ENCODE measurements around the gene PRL.
A peak's percentile ranks its signal among the peaks of the same experiment; 100 is the strongest.

The PRL gene

GRCh38 chr6:22328474-22328873 lies 31.6 kb upstream of the PRL start:
- no peak for DNase-seq (ENCODE audit: low read depth)
- H3K4me3 ChIP-seq (ENCODE audit: low read depth, low read length), result no peak overlapping the region
- TF ChIP-seq CTCF (IDR thresholded peaks at IDR 0.05; ENCODE audit: insufficient read depth, low read depth, low read length, missing control alignments), result no peak

GRCh38 chr6:22327881-22328280 lies 31.0 kb upstream of the PRL start:
- TF ChIP-seq CTCF (IDR thresholded peaks at IDR 0.05; ENCODE audit: insufficient read depth, low read depth, low read length, missing control alignments), result no peak
- no peak for DNase-seq (ENCODE audit: low read depth)
- H3K4me3 ChIP-seq (ENCODE audit: low read depth, low read length), result no peak overlapping the region

- no peak for DNase-seq (ENCODE audit: low read depth)
- TF ChIP-seq CTCF (IDR thresholded peaks at IDR 0.05; ENCODE audit: insufficient read depth, low read depth, low read length, missing control alignments), result no peak
- H3K4me3 ChIP-seq (ENCODE audit: low read depth, low read length), result no peak overlapping the region
These were observed 29.7 kb upstream of the PRL start for GRCh38 chr6:22326500-22326899.

- H3K4me3 ChIP-seq (ENCODE audit: low read depth, low read length), result no peak overlapping the region
- DNase-seq (ENCODE audit: low read depth), result no peak
- no peak for TF ChIP-seq CTCF (IDR thresholded peaks at IDR 0.05; ENCODE audit: insufficient read depth, low read depth, low read length, missing control alignments)
These were observed 28.6 kb upstream of the PRL start for GRCh38 chr6:22325481-22325880.

GRCh38 chr6:22323848-22324247 lies 27.0 kb upstream of the PRL start:
- TF ChIP-seq CTCF (IDR thresholded peaks at IDR 0.05; ENCODE audit: insufficient read depth, low read depth, low read length, missing control alignments), result no peak
- peak; percentile 59 for DNase-seq (ENCODE audit: low read depth)
- H3K4me3 ChIP-seq (ENCODE audit: low read depth, low read length), result no peak overlapping the region

- DNase-seq (ENCODE audit: low read depth), result peak; percentile 81
- no peak for TF ChIP-seq CTCF (IDR thresholded peaks at IDR 0.05; ENCODE audit: insufficient read depth, low read depth, low read length, missing control alignments)
- peak overlapping the region; percentile 17; the same call in 1 of the 2 replicates for H3K4me3 ChIP-seq (ENCODE audit: low read depth, low read length)
These were observed 25.5 kb upstream of the PRL start for GRCh38 chr6:22322103-22323030.

Data from GM12865 (cell line).